GM12878 (cell line): ENCODE results near the gene SLC25A13. TPM values are rescaled to one million over a fixed set of nuclear protein-coding genes. Genes with fewer than 3 reads are reported as not detected.

Experiments
- ATAC-seq: fragments of 200-7000 bp; cut with Tn5 transposase; 3 replicates; pipeline ENCODE4 v1.9.1; 2020; ENCODE audit warnings: mild to moderate bottlenecking, moderate library complexity
- BruUV-seq: library from RNA; stranded (reverse); fragments of 400-500 nt; replicated peaks from 2 replicates; lab custom pipeline; 2021; lab: Mats Ljungman, UMichigan
- CTCF ChIA-PET: fragments of 300-600 bp; sonication (Branson Sonifier 250); formaldehyde crosslinking; extraction: SDS; loops from one replicate; lab custom pipeline; 2021; ENCODE audit warnings: inconsistent platforms; lab: Yijun Ruan, JAX
- POLR2A ChIA-PET: fragments of 350-600 bp; formaldehyde crosslinking; extraction: SDS; loops from one replicate; lab custom pipeline; 2021; ENCODE audit warnings: inconsistent platforms; lab: Charles Lee
- RAD21 ChIA-PET: fragments of 300-600 bp; sonication (Branson Sonifier 250); formaldehyde crosslinking; loops from one replicate; lab custom pipeline; 2023; ENCODE audit warnings: antibody characterized with exemption; ENCODE audit not compliant: unreplicated experiment; lab: Charles Lee
- SMC1A ChIA-PET: fragments of 300-600 bp; sonication (Branson Sonifier 250); formaldehyde crosslinking; loops from one replicate; lab custom pipeline; 2023; ENCODE audit not compliant: unreplicated experiment, uncharacterized antibody; lab: Charles Lee
- DNase-seq: peaks from one replicate; pipeline ENCODE4 v3.0.0-alpha.2; 2011; ENCODE audit warnings: low read depth, low spot score
- FAIRE-seq: peaks from 3 replicates; lab custom pipeline; 2011; peaks lifted over from hg19 to GRCh38; lab: Jason Lieb, UNC
- H2AFZ ChIP-seq: 2 replicates; pipeline ENCODE4 v1.6.0; 2011; ENCODE audit warnings: low read depth, low read length, control low read depth; ENCODE audit not compliant: control insufficient read depth
- H3K27ac ChIP-seq: 2 replicates; pipeline ENCODE4 v1.5.1; 2011; ENCODE audit warnings: control low read depth; ENCODE audit not compliant: control insufficient read depth, insufficient read depth
- H3K27me3 ChIP-seq, 2 experiments: replicated peaks in 1 of 2; 2 replicates each; pipeline versions ENCODE4 v1.6.0 to v1.6.1; 2011; ENCODE audit warnings: low read length in 1 of 2; ENCODE audit not compliant: control insufficient read depth in 2 of 2, insufficient read depth in 2 of 2
- H3K36me3 ChIP-seq, 2 experiments: 2 replicates each; pipeline ENCODE4 v1.5.1; 2011; ENCODE audit warnings: low read length in 1 of 2; ENCODE audit not compliant: control insufficient read depth in 2 of 2, insufficient read depth in 2 of 2
- H3K4me1 ChIP-seq: 2 replicates; pipeline ENCODE4 v1.6.1; 2011; ENCODE audit warnings: mild to moderate bottlenecking, low read length, moderate library complexity, mixed read lengths; ENCODE audit not compliant: control insufficient read depth, insufficient read depth
- H3K4me2 ChIP-seq: 2 replicates; pipeline ENCODE4 v1.6.0; 2011; ENCODE audit warnings: control low read depth; ENCODE audit not compliant: control insufficient read depth, insufficient read depth
- H3K4me3 ChIP-seq: fragments of 200-600 bp; sonication (generic); 2 replicates; pipeline ENCODE4 v1.5.1; 2016
- H3K79me2 ChIP-seq: 2 replicates; pipeline ENCODE4 v1.6.0; 2011; ENCODE audit warnings: low read length; ENCODE audit not compliant: control insufficient read depth, insufficient read depth
- H3K9ac ChIP-seq: 2 replicates; pipeline ENCODE4 v1.8.0; 2011; ENCODE audit warnings: low read length, control low read depth, mixed read lengths; ENCODE audit not compliant: control insufficient read depth, insufficient read depth
- H3K9me3 ChIP-seq: replicated peaks from 3 replicates; pipeline ENCODE4 v1.5.1; 2011; ENCODE audit warnings: mild to moderate bottlenecking, low read length; ENCODE audit not compliant: control insufficient read depth, insufficient read depth
- H4K20me1 ChIP-seq: 2 replicates; pipeline ENCODE4 v1.6.0; 2011; ENCODE audit not compliant: control insufficient read depth, insufficient read depth
- ASH2L ChIP-seq: fragments of 300-600, 200-600 bp; sonication (generic); IDR thresholded peaks from 2 replicates; pipeline ENCODE4 v1.6.1; 2017; ENCODE audit warnings: low read depth, mild to moderate bottlenecking, borderline replicate concordance
- BCL3 ChIP-seq: IDR thresholded peaks from 2 replicates; pipeline ENCODE4 v1.6.1; 2011; ENCODE audit warnings: borderline replicate concordance, low read depth, mild to moderate bottlenecking, moderate library complexity, low read length; ENCODE audit not compliant: insufficient read depth, poor library complexity, severe bottlenecking
- ETV6 ChIP-seq, 2 experiments: fragments of 450-650 bp in 1 of 2; IDR thresholded peaks in 1 of 2; conservative IDR thresholded peaks in 1 of 2; 2 replicates each; pipeline ENCODE4 v1.6.1; 2014; ENCODE audit warnings: antibody characterized with exemption in 1 of 2, borderline replicate concordance in 1 of 2, low read depth in 1 of 2, mild to moderate bottlenecking in 1 of 2, moderate library complexity in 1 of 2
- IKZF2 ChIP-seq, 2 experiments: fragments of 450-650 bp; IDR thresholded peaks; 2 replicates each; pipeline ENCODE4 v1.6.1; 2017; ENCODE audit warnings: mild to moderate bottlenecking in 2 of 2, moderate library complexity in 2 of 2
- JUNB ChIP-seq: IDR thresholded peaks from 2 replicates; pipeline ENCODE4 v1.6.1; 2016; ENCODE audit warnings: antibody characterized with exemption, mild to moderate bottlenecking
- JUND ChIP-seq: IDR thresholded peaks from 2 replicates; pipeline ENCODE4 v1.6.1; 2012; ENCODE audit warnings: low read depth, mild to moderate bottlenecking, low read length, improper control_type of control experiment, moderate library complexity
- MEF2A ChIP-seq: IDR thresholded peaks from 2 replicates; pipeline ENCODE4 v1.6.1; 2011; ENCODE audit warnings: low read depth, mild to moderate bottlenecking, low read length, moderate library complexity; ENCODE audit not compliant: insufficient read depth
- MTA3 ChIP-seq: IDR thresholded peaks from 2 replicates; pipeline ENCODE4 v1.6.1; 2012; ENCODE audit warnings: low read length, inconsistent platforms, borderline replicate concordance
- POLR2AphosphoS2 ChIP-seq: IDR thresholded peaks from 2 replicates; pipeline ENCODE4 v1.6.1; 2011; ENCODE audit warnings: low read depth, mild to moderate bottlenecking, low read length, improper control_type of control experiment, moderate library complexity
- RAD21 ChIP-seq: IDR thresholded peaks from 2 replicates; pipeline ENCODE4 v1.6.1; 2011; ENCODE audit warnings: mild to moderate bottlenecking, low read depth, low read length, moderate library complexity; ENCODE audit not compliant: insufficient read depth
- SMAD1 ChIP-seq: fragments of 450-650 bp; IDR thresholded peaks from 2 replicates; pipeline ENCODE4 v1.6.1; 2018; ENCODE audit warnings: mild to moderate bottlenecking, low read depth; ENCODE audit not compliant: partially characterized antibody
- YY1 ChIP-seq: IDR thresholded peaks from 2 replicates; pipeline ENCODE4 v1.6.1; 2011; ENCODE audit warnings: low read depth, mild to moderate bottlenecking, low read length
- ZNF384 ChIP-seq: IDR thresholded peaks from 2 replicates; pipeline ENCODE4 v1.6.1; 2012; ENCODE audit warnings: low read depth, mild to moderate bottlenecking, low read length, improper control_type of control experiment, borderline replicate concordance
- WGBS: methylation state at CpG from one replicate; pipeline ENCODE4 v1.1.6; 2016; ENCODE audit warnings: low lambda C conversion rate; ENCODE audit not compliant: insufficient replicate concordance, insufficient coverage; ENCODE audit errors: missing lambda C conversion rate; 5-methylcytosine and 5-hydroxymethylcytosine counted together
- in situ Hi-C: fragments of 300-500 bp; cut with MboI; formaldehyde crosslinking; loops from 9 replicates; pipeline ENCODE4 v1.14.3; 2018; ENCODE audit warnings: mixed read lengths
- intact Hi-C: fragments of 100-400 bp; cut with micrococcal nuclease; formaldehyde crosslinking; loops from one replicate; pipeline ENCODE4 v1.14.2; 2022; ENCODE audit not compliant: unreplicated experiment
- polyA plus RNA-seq, 11 experiments: library from polyadenylated mRNA; depleted of rRNA in 4 of 11; unstranded in 6 of 11; stranded (reverse) in 5 of 11; fragments of >200 nt; fragmentation: Nextera tagmentation in 4 of 11; fragmentation: Illumina TruSeq in 1 of 11; extraction: Ambion mirVana in 4 of 11; extraction: Trizol in 1 of 11; gene quantifications; 1 replicate in 1 of 11; 2 replicates in 10 of 11; pipeline versions ENCODE4 v1.2.1 to v1.2.3, GENCODE V29; 2011 to 2016; ENCODE audit warnings: inconsistent platforms in 2 of 11, missing spikeins in 2 of 11, low read depth in 1 of 11
- total RNA-seq, 4 experiments: library from RNA; depleted of rRNA in 3 of 4; stranded (reverse); fragments of >200 nt in 3 of 4; fragmentation: Illumina TruSeq in 1 of 4; extraction: Trizol in 1 of 4; gene quantifications; 2 replicates each; pipeline versions ENCODE4 v1.2.1 to v1.2.3, GENCODE V29; 2013 to 2021

The SLC25A13 gene
- total and polyA plus RNA-seq, 10 of the 15 experiments (the other 5 are each of a cell fraction or from before 2014, with no cell fraction given): 7.0 to 24.7 (median 18.6) TPM

DNA sequence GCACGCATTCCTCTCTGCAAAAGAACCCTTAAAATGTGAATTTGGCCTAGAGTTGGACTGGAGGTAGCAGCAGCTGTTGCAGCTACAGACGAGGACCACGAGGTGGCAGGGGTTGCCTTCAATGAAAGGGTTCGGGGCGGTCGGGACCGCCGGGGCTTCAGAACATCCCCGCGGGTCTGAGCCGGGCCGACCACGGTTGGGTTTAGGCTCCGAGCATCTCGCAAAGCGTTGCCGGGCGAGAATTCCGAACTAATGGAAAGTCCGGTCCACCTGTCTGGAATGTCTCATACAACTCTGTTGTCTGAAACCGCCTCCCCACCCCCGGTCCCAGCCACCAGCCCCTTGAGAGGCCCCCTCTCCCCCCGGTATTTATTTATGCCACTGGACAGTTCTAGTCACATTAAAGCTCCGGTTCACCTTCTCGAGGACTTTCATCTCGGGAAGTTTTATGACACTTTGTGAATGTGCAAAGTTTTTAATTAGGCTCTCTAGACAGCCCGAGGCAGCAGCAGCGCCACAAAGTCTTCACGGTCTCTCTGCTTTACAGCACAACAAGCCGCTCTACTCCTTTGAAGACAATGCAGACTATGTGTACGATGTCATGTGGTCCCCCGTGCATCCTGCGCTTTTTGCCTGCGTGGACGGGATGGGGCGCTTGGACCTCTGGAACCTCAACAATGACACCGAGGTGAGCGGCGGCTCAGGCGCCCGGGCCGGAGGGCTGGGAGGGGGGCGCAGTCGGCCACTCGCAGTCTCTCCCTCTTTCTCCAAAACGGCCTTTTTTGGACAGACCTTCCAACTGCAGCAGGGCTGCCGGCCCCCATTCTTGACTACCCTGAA, 246.2 kb downstream of the SLC25A13 start (continued):
- TF ChIP-seq BCL3 (no peak), ASH2L (no peak), MTA3 (no peak), ETV6 (conservative IDR thresholded peaks at IDR 0.05 in 1 of 2, IDR thresholded peaks at IDR 0.05 in 1 of 2; ENCODE audit: borderline replicate concordance in 1 of 2, low read depth in 1 of 2) (no peak), JUND (no peak), JUNB (no peak), RAD21 (peak; percentile 81), YY1 (peak; percentile 25; the same call in 1 of the 2 replicates), IKZF2 (IDR thresholded peaks at IDR 0.05) (no peak), POLR2AphosphoS2 (no peak)

- Histone ChIP-seq H3K27me3 (peaks cover 3 to 11% of the 10 kb centered on the region in 2 experiments; a peak in 3 of 4 replicates), H3K9ac (no peak overlapping the region), H3K79me2 (no peaks in the 10 kb centered on the region), H3K27ac (no peak overlapping the region), H3K9me3 (no peaks in the 10 kb centered on the region), H4K20me1 (no peaks in the 10 kb centered on the region), H3K4me2 (no peak overlapping the region), H3K4me1 (no peaks in the 10 kb centered on the region), H3K4me3 (no peak overlapping the region), H2AFZ (no peak overlapping the region), H3K36me3 (no peaks in the 10 kb centered on the region)
- ChIA-PET SMC1A (interaction anchor here (0.6 to 0.9 kb wide), 3 partner anchors 465 to 954 kb away, joined by 3 to 4 read pairs (median 3); no protein-coding TSS in a partner anchor), CTCF (interaction anchor here (0.8 to 5.1 kb wide), 5 partner anchors 37 to 953 kb away, joined by 3 to 31 read pairs (median 4); no protein-coding TSS in a partner anchor), POLR2A (no interaction called here), RAD21 (interaction anchor here (1.2 kb wide), 1 partner anchor 953 kb away, joined by 12 read pairs; no protein-coding TSS in a partner anchor)
- no TSS peak for BruUV-seq
- 0% methylated on average over 1 of the region's 1 CpG for WGBS
- DNase-seq (no peak), ATAC-seq (no peak), FAIRE-seq (no peak)
- intact Hi-C loops (loop anchor here (1.0 to 5.0 kb wide), 2 partner anchors 158 to 952 kb away; no protein-coding TSS in a partner anchor), in situ Hi-C loops (loop anchor here (5.0 kb wide), 1 partner anchor 952 kb away; no protein-coding TSS in a partner anchor)
- TF ChIP-seq ZNF384 (no peak), SMAD1 (no peak), MEF2A (no peak)
These were observed 247.0 kb downstream of the SLC25A13 start for GRCh38 chr7:96074871-96075270.
